ENCODE data around the gene THSD7A. TPM values are rescaled to one million over a fixed set of nuclear protein-coding genes. Genes with fewer than 3 reads are reported as not detected.

Gene THSD7A
- polyA plus RNA-seq, 4 donors: 62.0 to 76.0 (median 72.8) TPM

DNA sequence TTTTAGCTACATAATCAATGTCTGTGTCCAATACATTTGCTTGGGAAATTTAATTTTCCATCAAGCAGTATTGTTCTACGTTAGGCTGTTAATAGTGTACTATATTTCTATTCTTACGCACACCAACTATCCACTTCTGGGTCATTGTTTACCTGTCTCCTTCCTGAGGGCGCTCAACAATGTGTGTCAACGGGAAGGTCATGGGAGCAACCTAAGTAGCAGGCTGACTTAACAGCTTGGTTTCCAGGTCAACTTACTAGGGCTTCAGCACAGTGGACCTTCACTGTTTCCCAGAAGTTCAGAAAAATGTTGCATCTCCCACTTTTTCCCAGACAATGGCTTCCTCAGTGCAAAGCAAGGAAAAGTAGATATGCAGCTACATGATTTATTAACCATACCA, 13.7 kb downstream of the THSD7A start:
- DNase-seq (ENCODE audit: low read depth in 4 of 4, low spot score in 2 of 4): no peak

DNA sequence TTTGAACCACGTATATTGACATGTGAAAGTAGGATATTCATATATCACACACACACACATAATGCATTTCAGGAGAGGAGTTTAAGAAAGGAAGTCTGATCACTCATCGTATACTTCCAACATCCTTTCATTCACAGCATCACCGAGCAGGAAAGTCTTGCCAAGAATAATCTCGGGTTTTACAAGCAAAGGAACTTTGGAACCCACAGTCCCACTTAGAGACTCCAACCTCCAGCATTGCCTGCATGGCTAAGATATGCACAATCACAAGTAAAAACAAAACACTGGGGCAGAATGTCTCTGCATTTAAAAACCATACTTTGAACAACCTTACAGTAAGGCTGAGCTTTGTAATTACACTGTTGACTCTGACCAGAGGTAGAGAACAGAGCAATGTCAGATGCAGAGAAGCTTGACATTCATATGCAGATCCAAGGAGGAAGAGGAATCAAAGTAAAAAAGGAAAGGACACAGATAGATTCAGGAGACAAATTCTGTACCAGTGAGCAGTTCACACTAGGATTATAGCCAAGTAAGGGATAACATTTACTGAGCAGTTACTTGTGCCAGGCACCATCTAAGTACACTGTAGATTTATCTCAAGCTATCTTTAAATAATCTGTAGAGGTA, 14.8 kb downstream of the THSD7A start:
- no peak for DNase-seq (ENCODE audit: low read depth in 4 of 4, low spot score in 2 of 4)

DNA sequence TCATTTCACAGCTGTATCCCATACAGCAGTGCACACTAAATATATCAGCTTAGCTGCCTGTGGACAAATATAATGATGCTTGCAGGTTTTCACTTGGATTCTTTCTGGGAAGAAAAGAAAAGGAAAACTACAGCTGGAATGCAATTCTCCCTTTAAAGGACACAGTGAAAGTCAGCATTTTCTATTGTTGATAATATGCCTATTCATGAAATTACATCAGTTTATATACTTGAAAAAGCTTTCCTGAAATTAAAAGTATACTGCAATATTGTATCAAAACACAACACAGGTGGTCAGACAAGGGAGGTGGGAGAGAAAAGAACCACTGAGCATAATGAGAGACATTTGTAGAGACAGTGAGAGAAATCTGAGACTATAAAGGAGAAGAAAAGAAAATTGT, 20.3 kb downstream of the THSD7A start:
- no peak for DNase-seq (ENCODE audit: low read depth in 4 of 4, low spot score in 2 of 4)

DNA sequence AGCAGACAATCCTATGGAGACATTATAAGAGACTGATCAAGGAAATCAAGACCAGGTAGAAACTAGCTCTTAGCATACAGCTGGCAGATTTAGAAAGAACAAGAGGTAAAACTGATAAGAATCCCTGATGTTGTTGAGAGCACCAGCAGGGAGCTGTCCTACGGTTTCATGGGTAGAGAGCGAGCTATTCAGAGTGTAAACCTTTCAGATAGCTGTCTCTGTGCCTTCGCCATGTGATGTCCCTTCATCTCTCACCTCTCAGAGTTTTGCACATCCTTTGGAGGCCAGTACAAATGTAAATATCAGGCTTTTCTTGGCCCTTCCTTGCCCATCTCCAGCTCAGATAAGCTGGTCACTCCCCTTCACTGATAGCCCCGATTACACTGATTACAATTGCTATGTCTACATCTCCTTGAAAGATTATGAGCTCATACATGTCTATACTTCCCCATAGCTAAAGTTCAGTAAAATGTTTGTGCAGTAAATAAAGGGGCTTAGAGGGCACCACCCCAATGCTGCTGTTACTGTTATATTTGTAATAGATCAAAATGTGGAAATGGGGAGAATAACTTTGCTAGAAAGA, 21.9 kb downstream of the THSD7A start:
- DNase-seq (ENCODE audit: low read depth in 4 of 4, low spot score in 2 of 4): no peak

DNA sequence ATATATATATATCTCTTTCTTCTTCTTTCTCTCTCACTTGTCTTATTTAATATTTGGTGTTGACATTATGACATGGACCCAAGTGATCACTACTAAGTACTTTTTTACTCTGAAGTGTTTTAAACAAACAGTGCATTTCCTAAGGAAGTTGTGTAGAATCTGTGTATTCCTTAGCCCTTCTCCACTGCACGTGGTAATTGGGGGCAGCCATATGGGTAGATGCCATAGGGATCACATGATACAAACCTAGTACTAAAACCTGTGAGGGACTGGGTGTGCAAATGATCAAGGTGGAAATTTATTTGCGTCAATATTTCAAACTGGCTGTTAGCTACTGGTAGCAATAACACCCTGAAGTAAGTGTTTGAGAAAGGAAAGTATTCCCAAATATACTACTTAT, 25.0 kb downstream of the THSD7A start:
- DNase-seq (ENCODE audit: low read depth in 4 of 4, low spot score in 2 of 4): no peak

- DNase-seq (ENCODE audit: low read depth in 4 of 4, low spot score in 2 of 4): no peak
Measured at GRCh38 chr7:11804621-11805020, 27.4 kb downstream of the THSD7A start.

GRCh38 chr7:11795231-11795630, 36.8 kb downstream of the THSD7A start:
- no peak for DNase-seq (ENCODE audit: low read depth in 4 of 4, low spot score in 2 of 4)

GRCh38 chr7:11792166-11792565, 39.8 kb downstream of the THSD7A start:
- no peak for DNase-seq (ENCODE audit: low read depth in 4 of 4, low spot score in 2 of 4)

GRCh38 chr7:11788568-11788967, 43.4 kb downstream of the THSD7A start:
- DNase-seq (ENCODE audit: low read depth in 4 of 4, low spot score in 2 of 4): no peak

GRCh38 chr7:11787534-11787933, 44.5 kb downstream of the THSD7A start:
- no peak for DNase-seq (ENCODE audit: low read depth in 4 of 4, low spot score in 2 of 4)

GRCh38 chr7:11786186-11786585, 45.8 kb downstream of the THSD7A start:
- DNase-seq (ENCODE audit: low read depth in 4 of 4, low spot score in 2 of 4): peak in 1 of 4 donors; percentile 19

DNA sequence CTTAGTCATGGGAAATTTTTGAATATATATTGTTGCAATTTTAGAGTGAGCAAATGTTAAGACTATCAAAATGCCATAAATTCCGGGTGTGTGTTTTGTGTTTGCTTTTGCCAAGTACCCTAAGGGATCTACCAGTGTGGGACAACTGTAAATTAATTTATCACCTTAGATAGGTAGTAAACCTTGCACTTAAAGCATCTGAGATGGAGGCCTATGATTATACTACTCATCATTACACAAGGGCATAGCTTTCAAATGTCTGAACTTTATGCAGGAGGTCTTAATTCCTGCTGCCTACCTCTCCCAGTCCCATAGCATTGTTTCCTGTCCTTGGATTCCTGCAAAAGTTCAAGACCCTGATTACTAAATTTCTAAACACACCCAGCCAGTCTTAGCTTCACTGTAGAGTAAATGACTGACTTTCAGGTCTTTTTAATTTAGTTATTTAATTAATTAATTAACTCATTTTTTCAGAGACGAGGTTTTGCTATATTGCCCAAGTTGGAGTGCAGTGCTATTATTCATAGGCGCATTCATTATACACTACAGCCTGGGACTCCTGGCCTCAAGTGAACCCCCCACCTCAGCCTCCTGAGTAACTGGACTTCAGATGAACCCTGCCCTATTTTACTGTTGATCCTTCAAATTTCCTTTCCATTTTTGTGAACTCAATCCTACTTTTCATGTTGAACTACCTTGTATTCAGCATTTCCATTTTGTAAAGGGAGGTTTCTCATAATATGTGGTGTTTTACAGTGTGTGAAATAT, 47.0 kb downstream of the THSD7A start:
- DNase-seq (ENCODE audit: low read depth in 4 of 4, low spot score in 2 of 4): no peak

DNA sequence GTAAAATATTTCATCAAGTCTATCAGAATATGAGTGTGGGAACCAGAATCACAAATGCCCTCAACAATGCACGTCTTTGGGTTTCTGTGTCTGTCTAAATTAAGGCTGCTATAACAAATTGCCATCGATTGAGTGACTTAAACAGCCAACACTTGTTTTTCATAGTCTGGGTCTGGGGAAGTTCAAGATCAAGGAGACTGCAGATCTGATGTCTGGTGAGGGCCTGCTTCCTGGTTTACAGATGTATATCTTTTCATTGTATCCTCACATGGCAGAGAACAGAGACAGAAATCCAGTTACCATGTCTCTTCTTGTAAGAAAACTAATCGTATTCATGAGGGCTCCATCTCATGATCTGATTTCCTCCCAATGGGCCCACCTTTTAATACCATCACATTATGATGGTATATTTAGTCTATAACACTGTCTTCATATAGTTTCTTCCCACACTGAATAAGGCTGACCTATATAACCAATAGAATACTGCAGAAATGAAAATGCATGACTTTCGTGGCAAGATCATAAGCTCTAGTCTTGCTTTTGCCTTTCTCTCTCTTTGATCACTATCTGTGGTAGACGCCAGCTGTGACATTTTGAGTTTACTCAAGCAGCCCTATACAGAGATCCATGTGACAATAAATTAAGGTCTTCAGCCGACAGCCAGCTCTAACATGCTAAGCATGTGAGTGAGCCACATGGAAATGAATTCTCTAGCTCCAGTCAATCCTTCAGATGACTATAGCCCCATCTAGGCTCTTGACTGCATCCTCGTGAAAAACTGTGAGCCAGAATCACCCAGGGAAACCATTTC, 51.9 kb downstream of the THSD7A start:
- no peak for DNase-seq (ENCODE audit: low read depth in 4 of 4, low spot score in 2 of 4)

DNA sequence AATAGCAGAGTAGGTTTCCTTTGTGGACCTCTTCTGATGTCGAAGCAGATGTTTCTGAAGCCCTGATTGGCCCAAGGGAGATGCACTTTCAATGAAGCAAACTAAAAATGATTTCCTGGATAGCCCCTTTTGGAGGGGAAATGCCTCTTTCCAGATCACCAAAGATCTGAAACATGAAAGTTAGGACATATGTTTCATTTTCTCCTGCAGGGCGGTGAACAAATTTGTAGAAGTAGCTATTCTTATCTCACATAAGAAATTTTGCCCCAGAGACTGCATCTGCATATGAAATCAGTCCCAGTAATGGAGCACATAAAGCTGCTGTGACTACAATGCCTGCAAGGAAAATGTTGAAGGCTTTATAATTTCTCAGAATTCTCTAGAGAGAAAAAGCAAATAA, 56.0 kb downstream of the THSD7A start:
- no peak for DNase-seq (ENCODE audit: low read depth in 4 of 4, low spot score in 2 of 4)

GRCh38 chr7:11775401-11775800, 56.6 kb downstream of the THSD7A start:
- DNase-seq (ENCODE audit: low read depth in 4 of 4, low spot score in 2 of 4): no peak

DNA sequence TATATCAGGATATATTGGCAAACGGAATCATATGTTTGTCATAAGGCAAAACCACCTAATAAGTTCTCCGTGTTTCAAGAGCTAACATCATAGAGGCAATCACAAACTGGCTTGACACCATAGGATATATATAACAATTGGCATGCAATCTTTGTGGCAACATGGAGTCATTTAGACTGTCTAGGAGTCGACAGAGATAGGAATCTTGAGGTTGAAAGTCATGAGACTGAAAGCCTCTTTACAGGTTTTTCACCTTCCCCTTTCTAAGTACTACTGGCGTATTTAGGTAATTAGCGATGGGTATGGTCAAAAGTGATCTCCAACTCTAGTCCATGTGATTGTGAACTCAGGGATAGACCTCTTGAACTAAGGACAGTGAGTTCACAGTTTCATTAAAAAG, 63.7 kb downstream of the THSD7A start:
- DNase-seq (ENCODE audit: low read depth in 4 of 4, low spot score in 2 of 4): no peak

DNA sequence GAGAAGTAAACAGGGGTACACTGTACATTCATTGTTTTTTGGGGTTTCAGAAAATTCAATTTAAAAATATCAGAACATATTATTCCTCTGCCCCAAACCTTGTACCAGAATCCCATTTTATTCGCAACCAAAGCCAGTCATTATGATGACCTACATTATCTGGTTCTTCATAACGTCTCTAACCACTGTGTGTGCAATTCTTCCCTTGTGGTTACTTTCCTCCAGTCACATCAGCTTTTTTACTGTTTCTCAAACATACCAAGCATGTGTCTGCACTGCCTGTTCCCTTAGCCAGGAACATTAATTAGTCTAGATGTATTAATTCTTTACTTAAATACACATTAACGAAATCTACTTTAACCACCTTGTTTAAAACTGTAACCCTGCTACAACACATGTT, 64.8 kb downstream of the THSD7A start:
- no peak for DNase-seq (ENCODE audit: low read depth in 4 of 4, low spot score in 2 of 4)

DNA sequence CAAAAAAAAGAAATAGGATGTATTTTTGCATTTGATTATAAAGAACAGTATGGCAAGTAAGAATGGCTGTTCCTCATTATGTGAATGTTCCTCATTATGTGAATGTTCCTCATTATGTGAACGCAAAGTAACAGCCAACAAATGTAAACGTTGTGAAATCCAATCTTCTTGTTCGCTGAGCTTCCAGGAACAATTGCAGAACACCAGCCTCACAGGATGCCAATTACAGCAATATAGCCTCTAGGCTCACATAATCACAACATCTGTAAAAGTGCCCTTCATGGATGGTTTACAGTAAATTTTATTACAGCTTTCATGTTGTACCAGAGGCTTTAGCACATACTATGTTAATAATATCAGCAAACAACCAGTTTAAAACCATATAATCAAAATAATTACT, 71.6 kb downstream of the THSD7A start:
- no peak for DNase-seq (ENCODE audit: low read depth in 4 of 4, low spot score in 2 of 4)

- DNase-seq (ENCODE audit: low read depth in 4 of 4, low spot score in 2 of 4): no peak
Measured at GRCh38 chr7:11758627-11759111, 73.3 kb downstream of the THSD7A start.

- no peak for DNase-seq (ENCODE audit: low read depth in 4 of 4, low spot score in 2 of 4)
Measured at GRCh38 chr7:11757153-11757552, 74.8 kb downstream of the THSD7A start.

DNA sequence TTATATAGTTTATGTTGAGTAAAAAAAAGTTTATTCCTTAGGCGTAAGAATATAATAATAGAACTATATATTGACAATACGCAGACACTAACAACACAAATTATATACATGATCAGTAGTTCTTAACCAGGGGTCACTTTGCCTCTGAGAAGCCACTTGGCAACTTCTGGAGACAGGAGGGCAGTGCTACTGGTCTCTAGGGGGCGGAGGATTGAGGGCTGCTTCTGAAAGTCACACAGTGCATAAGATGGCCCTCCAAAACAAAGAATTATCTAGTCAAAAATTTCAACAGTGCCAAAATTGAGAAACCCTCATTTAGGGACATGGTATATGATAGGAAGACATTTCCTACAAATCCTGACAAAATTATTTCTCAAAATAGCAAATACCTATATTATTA, 77.1 kb downstream of the THSD7A start:
- no peak for DNase-seq (ENCODE audit: low read depth in 4 of 4, low spot score in 2 of 4)

All from left renal cortex interstitium (tissue), 4 donors.